Cerebellar nuclear complex (tissue), 1 donor: ENCODE results near the gene TFEC.
"Not testable (repeated sequence)": the region's sequence is repeated elsewhere in the genome, so short reads cannot be mapped to it uniquely, and the experiment has no call there.

Experiments
- DNase-seq, 2 experiments: peaks; one replicate each; lab custom pipeline; 2025; lab: John Stamatoyannopoulos, UW

The TFEC gene

GRCh38 chr7:116030651-116031276 lies at the start of gene TFEC:
Gene TFEC, minus strand, starts transcription at chr7:116030763. Its CDS starts 46,322 bp downstream, at chr7:115984441.
- DNase-seq = no peak

- DNase-seq = no peak
These were observed 45.0 kb upstream of the TFEC start for GRCh38 chr7:116075351-116076145.

GRCh38 chr7:116071629-116072028 lies 41.1 kb upstream of the TFEC start:
- DNase-seq = no peak

- DNase-seq = no peak
These were observed 33.6 kb upstream of the TFEC start for GRCh38 chr7:116064179-116064578.

GRCh38 chr7:116062666-116063065 lies 32.1 kb upstream of the TFEC start:
- no peak for DNase-seq

- DNase-seq = no peak
These were observed 21.4 kb upstream of the TFEC start for GRCh38 chr7:116052006-116052405.

GRCh38 chr7:116047261-116047660 lies 16.7 kb upstream of the TFEC start:
- not testable (repeated sequence) for DNase-seq

- DNase-seq = no peak
These were observed 15.0 kb upstream of the TFEC start for GRCh38 chr7:116045532-116045931.

- DNase-seq = no peak
These were observed 11.1 kb upstream of the TFEC start for GRCh38 chr7:116041615-116042014.

- no peak for DNase-seq
These were observed 6.8 kb upstream of the TFEC start for GRCh38 chr7:116037401-116037800.

- DNase-seq = no peak
These were observed 3.8 kb upstream of the TFEC start for GRCh38 chr7:116034411-116034810.

GRCh38 chr7:116032886-116033285 lies 2.3 kb upstream of the TFEC start:
- DNase-seq = no peak

- DNase-seq = no peak
These were observed 1.8 kb downstream of the TFEC start for GRCh38 chr7:116028787-116029186.

- no peak for DNase-seq
These were observed 2.8 kb downstream of the TFEC start for GRCh38 chr7:116027786-116028185.

- no peak for DNase-seq
These were observed 5.4 kb downstream of the TFEC start for GRCh38 chr7:116024826-116025809.

- DNase-seq = no peak
These were observed 9.3 kb downstream of the TFEC start for GRCh38 chr7:116021237-116021636.

- no peak for DNase-seq
These were observed 11.8 kb downstream of the TFEC start for GRCh38 chr7:116018731-116019130.

GRCh38 chr7:116013675-116014074 lies 16.9 kb downstream of the TFEC start:
- no peak for DNase-seq

GRCh38 chr7:116011584-116011983 lies 19.0 kb downstream of the TFEC start:
- DNase-seq = no peak

GRCh38 chr7:116004762-116005161 lies 25.8 kb downstream of the TFEC start:
- DNase-seq = not testable (repeated sequence)

GRCh38 chr7:115997221-115997620 lies 33.3 kb downstream of the TFEC start:
- DNase-seq = no peak

GRCh38 chr7:115995701-115996100 lies 34.9 kb downstream of the TFEC start:
- DNase-seq = no peak
